HEK293T (cell line): ENCODE results near the gene EIF5A.

Experiments used
- ARNT ChIP-seq: fragments of 450-650 bp; IDR thresholded peaks from 2 replicates; pipeline ENCODE4 v1.6.1; 2017; ENCODE audit warnings: mild to moderate bottlenecking
- BHLHE40 ChIP-seq: fragments of 450-650 bp; IDR thresholded peaks from 2 replicates; pipeline ENCODE4 v1.6.1; 2016; ENCODE audit warnings: mild to moderate bottlenecking, moderate library complexity, borderline replicate concordance
- FOXA1 ChIP-seq: fragments of 450-650 bp; IDR thresholded peaks from 2 replicates; pipeline ENCODE4 v1.6.1; 2016; ENCODE audit warnings: mild to moderate bottlenecking
- FOXK2 ChIP-seq: fragments of 450-650 bp; IDR thresholded peaks from 2 replicates; pipeline ENCODE4 v1.6.1; 2016; ENCODE audit warnings: mild to moderate bottlenecking
- FOXM1 ChIP-seq: fragments of 450-650 bp; IDR thresholded peaks from 2 replicates; pipeline ENCODE4 v1.6.1; 2017; ENCODE audit warnings: mild to moderate bottlenecking, borderline replicate concordance
- L3MBTL2 ChIP-seq: fragments of 450-650 bp; conservative IDR thresholded peaks from 2 replicates; pipeline ENCODE4 v1.6.1; 2016; ENCODE audit warnings: mild to moderate bottlenecking
- NFRKB ChIP-seq: fragments of 450-650 bp; IDR thresholded peaks from 2 replicates; pipeline ENCODE4 v1.6.1; 2016; ENCODE audit warnings: mild to moderate bottlenecking, moderate library complexity
- SP1 ChIP-seq: fragments of 450-650 bp; IDR thresholded peaks from 2 replicates; pipeline ENCODE4 v1.6.1; 2017
- SUZ12 ChIP-seq: fragments of 450-650 bp; IDR thresholded peaks from 2 replicates; pipeline ENCODE4 v1.6.1; 2016; ENCODE audit warnings: mild to moderate bottlenecking
- TARDBP ChIP-seq: fragments of 450-650 bp; IDR thresholded peaks from 2 replicates; pipeline ENCODE4 v1.6.1; 2016
- ZNF384 ChIP-seq: fragments of 450-650 bp; IDR thresholded peaks from 2 replicates; pipeline ENCODE4 v1.6.1; 2016
- TF ChIP-seq, protein P1 (sequence below): fragments of 450-650 bp; IDR thresholded peaks from 2 replicates; pipeline ENCODE4 v1.6.1; 2016

GRCh38 chr17:7330638-7331015, 23.2 kb downstream of the EIF5A start:
- TF ChIP-seq, protein P1, sequence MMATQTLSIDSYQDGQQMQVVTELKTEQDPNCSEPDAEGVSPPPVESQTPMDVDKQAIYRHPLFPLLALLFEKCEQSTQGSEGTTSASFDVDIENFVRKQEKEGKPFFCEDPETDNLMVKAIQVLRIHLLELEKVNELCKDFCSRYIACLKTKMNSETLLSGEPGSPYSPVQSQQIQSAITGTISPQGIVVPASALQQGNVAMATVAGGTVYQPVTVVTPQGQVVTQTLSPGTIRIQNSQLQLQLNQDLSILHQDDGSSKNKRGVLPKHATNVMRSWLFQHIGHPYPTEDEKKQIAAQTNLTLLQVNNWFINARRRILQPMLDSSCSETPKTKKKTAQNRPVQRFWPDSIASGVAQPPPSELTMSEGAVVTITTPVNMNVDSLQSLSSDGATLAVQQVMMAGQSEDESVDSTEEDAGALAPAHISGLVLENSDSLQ = no peak
- TF ChIP-seq ZNF384 = no peak
- TF ChIP-seq SUZ12 = no peak
- no peak for TF ChIP-seq TARDBP
- no peak for TF ChIP-seq FOXK2
- TF ChIP-seq SP1 = no peak
- no peak for TF ChIP-seq FOXM1
- no peak for TF ChIP-seq BHLHE40
- no peak for TF ChIP-seq L3MBTL2
- no peak for TF ChIP-seq FOXA1
- TF ChIP-seq NFRKB = no peak
- no peak for TF ChIP-seq ARNT
